Right ventricle myocardium superior (tissue), 1 donor: ENCODE results near the gene CIP2A. TPM values are rescaled to one million over a fixed set of nuclear protein-coding genes. Genes with fewer than 3 reads are reported as not detected.

Experiments used
- ATAC-seq: fragments of 200-7000 bp; cut with Tn5 transposase; one replicate; pipeline ENCODE4 v1.9.1; 2020; ENCODE audit warnings: mild to moderate bottlenecking; ENCODE audit not compliant: poor library complexity
- DNase-seq: peaks from one replicate; pipeline ENCODE4 v3.0.0-alpha.2; 2020
- intact Hi-C: fragments of 100-400 bp; cut with DNase I; formaldehyde crosslinking; loops from one replicate; pipeline ENCODE4 v1.11.2; 2022
- total RNA-seq: library from RNA; stranded (reverse); fragmentation: NEBNext Ultra II Directional; extraction: Animal tissue kit (Norgen Biotek cat#: 25700); gene quantifications from one replicate; pipeline ENCODE4 v1.2.1, GENCODE V29; 2021
- donor health status: DM: no; HTN: yes; CAD: no; lungs with severe emphysema.

The CIP2A gene
- total RNA-seq, 1 donor from 2014 or later: 1.5 TPM

GRCh38 chr3:108566599-108566998, 22.6 kb downstream of the CIP2A start:
- intact Hi-C loops: no loop called here
- no peak for DNase-seq
- no peak for ATAC-seq

GRCh38 chr3:108565506-108565905, 23.7 kb downstream of the CIP2A start:
- DNase-seq (no peak), ATAC-seq (no peak)
- intact Hi-C loops: no loop called here

GRCh38 chr3:108564564-108564963, 24.7 kb downstream of the CIP2A start:
- intact Hi-C loops: no loop called here
- DNase-seq (no peak), ATAC-seq (no peak)

GRCh38 chr3:108562565-108562964, 26.7 kb downstream of the CIP2A start:
- intact Hi-C loops: no loop called here
- DNase-seq (no peak), ATAC-seq (no peak)

GRCh38 chr3:108555966-108556581, 33.2 kb downstream of the CIP2A start:
- intact Hi-C loops: no loop called here
- DNase-seq (no peak), ATAC-seq (no peak)

GRCh38 chr3:108554913-108555571, 34.2 kb downstream of the CIP2A start:
- intact Hi-C loops: no loop called here
- ATAC-seq: peak; percentile 36
- DNase-seq: no peak

- DNase-seq (no peak), ATAC-seq (no peak)
- intact Hi-C loops: no loop called here
These were observed 35.0 kb downstream of the CIP2A start for GRCh38 chr3:108554229-108554628.

GRCh38 chr3:108552267-108553159, 36.7 kb downstream of the CIP2A start:
- intact Hi-C loops: loop anchor here (2.0 kb wide), 1 partner anchor 64 kb away; no protein-coding TSS in a partner anchor
- DNase-seq (no peak), ATAC-seq (peak; percentile 71)

- DNase-seq: no peak
- ATAC-seq: no peak
- intact Hi-C loops: no loop called here
These were observed 40.4 kb downstream of the CIP2A start for GRCh38 chr3:108548886-108549285.

- ATAC-seq (no peak), DNase-seq (no peak)
- intact Hi-C loops: no loop called here
These were observed 40.9 kb downstream of the CIP2A start for GRCh38 chr3:108548304-108548703.

- intact Hi-C loops: no loop called here
- ATAC-seq (no peak), DNase-seq (no peak)
These were observed 42.5 kb downstream of the CIP2A start for GRCh38 chr3:108546692-108547091.

GRCh38 chr3:108546247-108546646, 43.0 kb downstream of the CIP2A start:
- intact Hi-C loops: no loop called here
- ATAC-seq: no peak
- no peak for DNase-seq

GRCh38 chr3:108538083-108538482, 51.2 kb downstream of the CIP2A start:
- no peak for ATAC-seq
- intact Hi-C loops: no loop called here
- no peak for DNase-seq

GRCh38 chr3:108528459-108529252, 60.6 kb downstream of the CIP2A start:
- DNase-seq (no peak), ATAC-seq (peak; percentile 87)
- intact Hi-C loops: no loop called here

GRCh38 chr3:108527817-108528216, 61.4 kb downstream of the CIP2A start:
- no peak for DNase-seq
- intact Hi-C loops: no loop called here
- ATAC-seq: no peak

- DNase-seq (no peak), ATAC-seq (peak; percentile 8)
- intact Hi-C loops: no loop called here
These were observed 62.1 kb downstream of the CIP2A start for GRCh38 chr3:108527109-108527508.

- DNase-seq (no peak), ATAC-seq (no peak)
These were observed 63.3 kb downstream of the CIP2A start for GRCh38 chr3:108525971-108526370.

GRCh38 chr3:108525256-108525655, 64.0 kb downstream of the CIP2A start:
- DNase-seq: no peak

More at GRCh38 chr3:108525971-108526370, 63.3 kb downstream of the CIP2A start:
- intact Hi-C loops: no loop called here

GRCh38 chr3:108524537-108524936, 64.7 kb downstream of the CIP2A start:
- DNase-seq (no peak), ATAC-seq (peak; percentile 48)
- intact Hi-C loops: no loop called here

More at GRCh38 chr3:108525256-108525655, 64.0 kb downstream of the CIP2A start:
- intact Hi-C loops: no loop called here
- ATAC-seq: no peak
